ENCODE data around the gene C17orf78. TPM values are rescaled to one million over a fixed set of nuclear protein-coding genes. Genes with fewer than 3 reads are reported as not detected.

C17orf78 gene
- total and polyA plus RNA-seq, 2 of the 8 experiments (the other 6 are each of a cell fraction or from before 2014, with no cell fraction given): not detected

DNA sequence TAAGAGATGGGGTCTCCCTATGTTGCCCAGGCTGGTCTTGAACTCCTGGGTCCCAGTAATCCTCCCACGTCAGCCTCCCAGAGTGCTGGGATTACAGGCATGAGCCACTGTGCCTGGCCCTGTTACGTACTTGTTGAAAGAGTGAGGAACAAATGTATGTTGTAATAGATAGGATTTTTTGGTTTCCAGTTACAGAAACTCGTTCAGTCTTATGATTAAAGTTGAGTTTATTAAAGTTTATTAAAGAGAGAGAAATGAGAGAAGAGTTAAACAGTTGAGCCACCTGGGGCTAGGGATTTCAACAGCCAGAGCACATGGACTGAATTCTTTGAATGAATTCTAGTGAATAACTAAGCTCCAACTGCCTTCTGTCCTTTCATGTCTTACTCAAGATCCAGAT lies 34.6 kb downstream of the C17orf78 start:
- Histone ChIP-seq H4K8ac (ENCODE audit: extremely low read depth, insufficient read depth, low read length) (no peak overlapping the region), H3K4me2 (ENCODE audit: insufficient read depth in 1 of 2, low read depth in 2 of 2, low read length in 2 of 2) (no peak overlapping the region), H3K27ac (ENCODE audit: low read depth, low read length) (no peak overlapping the region), H3K4me1 (replicated peaks in 1 of 4; ENCODE audit: control insufficient read depth in 3 of 4, insufficient read depth in 4 of 4, low read length in 3 of 4) (peaks cover 0 to 2% (median 0%) of the 10 kb centered on the region in 4 experiments; a peak in 2 of 7 replicates), H3K18ac (ENCODE audit: extremely low read depth, low read length) (no peak overlapping the region), H2BK5ac (ENCODE audit: low read depth, low read length) (no peak overlapping the region), H3K23ac (ENCODE audit: insufficient read length) (no peak overlapping the region), H3K27me3 (replicated peaks in 1 of 4; ENCODE audit: control insufficient read depth in 3 of 4, extremely low read depth in 1 of 4, insufficient read depth in 3 of 4, low read length in 3 of 4) (no peaks in the 10 kb centered on the region), H2BK12ac (ENCODE audit: low read depth, low read length) (no peak overlapping the region), H3K14ac (ENCODE audit: insufficient read length) (no peak overlapping the region), H3K79me1 (ENCODE audit: low read depth, low read length) (peaks cover 5% of the 10 kb centered on the region; the same call in 1 of the 2 replicates), H4K5ac (ENCODE audit: insufficient read length, low read depth, low read length) (no peak overlapping the region), H4K91ac (replicated peaks; ENCODE audit: insufficient read length, low read length) (no peak overlapping the region), H2AK5ac (ENCODE audit: low read depth, low read length) (no peak overlapping the region), H3K4me3 (ENCODE audit: extremely low read depth in 1 of 4, insufficient read depth in 2 of 4, low read depth in 3 of 4, low read length in 4 of 4) (no peak overlapping the region), H3K9me3 (ENCODE audit: insufficient read depth in 2 of 2, low read depth in 1 of 2, low read length in 1 of 2) (no peaks in the 10 kb centered on the region), H4K20me1 (replicated peaks in 1 of 2; ENCODE audit: control insufficient read depth in 1 of 2, insufficient read depth in 2 of 2, low read length in 2 of 2) (no peaks in the 10 kb centered on the region), H3K4ac (replicated peaks; ENCODE audit: insufficient read length, low read depth, low read length) (no peak overlapping the region), H3K23me2 (ENCODE audit: low read depth, low read length) (peaks cover 8% of the 10 kb centered on the region), H3K56ac (replicated peaks; ENCODE audit: insufficient read length, low read depth, low read length) (no peak overlapping the region), H3K9ac (replicated peaks in 1 of 4; ENCODE audit: extremely low read depth in 1 of 4, low read depth in 3 of 4, low read length in 3 of 4) (no peak overlapping the region), H2AFZ (ENCODE audit: low read length) (no peak overlapping the region), H2BK15ac (ENCODE audit: low read length) (no peak overlapping the region), H3K79me2 (ENCODE audit: control insufficient read depth in 1 of 2, insufficient read depth in 2 of 2, low read length in 2 of 2) (0 out of 4 replicates have a peak, but pooled peaks cover 0 to 12% of the 10 kb centered on the region in 2 experiments), H2BK20ac (ENCODE audit: low read length) (no peak overlapping the region), H3K36me3 (ENCODE audit: control insufficient read depth in 2 of 4, insufficient read depth in 4 of 4, low read length in 3 of 4) (peaks cover 9 to 22% (median 13%) of the 10 kb centered on the region in 4 experiments; a peak in 7 of 8 replicates), H2BK120ac (replicated peaks; ENCODE audit: low read depth, low read length) (no peak overlapping the region)
- ChIA-PET POLR2A (ENCODE audit: partially characterized antibody) (interaction anchor here (1.1 to 2.4 kb wide), 4 partner anchors 9 to 78 kb away, joined by 3 to 16 read pairs (median 6); no protein-coding TSS in a partner anchor), CTCF (ENCODE audit: partially characterized antibody) (interaction anchor here (1.2 to 1.4 kb wide), 3 partner anchors 10 to 48 kb away, joined by 3 to 6 read pairs (median 4); no protein-coding TSS in a partner anchor)
- DNase-seq (ENCODE audit: low read depth in 1 of 2, low spot score in 2 of 2) (no peak), FAIRE-seq (no peak)
- 92 to 100% methylated on average over 1 to 3 of the region's 3 CpGs for WGBS, 2 experiments (ENCODE audit: extremely low coverage in 1 of 2, insufficient coverage in 1 of 2, insufficient read length in 1 of 2, insufficient replicate concordance in 2 of 2, low coverage in 1 of 2, low lambda C conversion rate in 2 of 2, missing lambda C conversion rate in 1 of 2)
- TF ChIP-seq KDM4A (IDR thresholded peaks at IDR 0.05; ENCODE audit: low read depth, low read length, severe bottlenecking): no peak
- TF ChIP-seq SP4 (IDR thresholded peaks at IDR 0.05; ENCODE audit: low read length): no peak
- no peak for TF ChIP-seq GTF2F1 (IDR thresholded peaks at IDR 0.05; ENCODE audit: borderline replicate concordance, low read depth, low read length)
- TF ChIP-seq FOSL1 (IDR thresholded peaks at IDR 0.05; ENCODE audit: insufficient read depth, low read depth, low read length): no peak
- no peak for TF ChIP-seq ASH2L (IDR thresholded peaks at IDR 0.05; ENCODE audit: low read length)
- no peak for TF ChIP-seq CEBPB (IDR thresholded peaks at IDR 0.05; ENCODE audit: low read depth, low read length)
- no peak for TF ChIP-seq GABPA (IDR thresholded peaks at IDR 0.05; ENCODE audit: borderline replicate concordance, insufficient read depth, low read length)
- TF ChIP-seq, protein P1, sequence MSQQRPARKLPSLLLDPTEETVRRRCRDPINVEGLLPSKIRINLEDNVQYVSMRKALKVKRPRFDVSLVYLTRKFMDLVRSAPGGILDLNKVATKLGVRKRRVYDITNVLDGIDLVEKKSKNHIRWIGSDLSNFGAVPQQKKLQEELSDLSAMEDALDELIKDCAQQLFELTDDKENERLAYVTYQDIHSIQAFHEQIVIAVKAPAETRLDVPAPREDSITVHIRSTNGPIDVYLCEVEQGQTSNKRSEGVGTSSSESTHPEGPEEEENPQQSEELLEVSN (IDR thresholded peaks at IDR 0.05): no peak
- TF ChIP-seq EGR1 (IDR thresholded peaks at IDR 0.05; ENCODE audit: borderline replicate concordance, low read depth, low read length): no peak
- TF ChIP-seq NRF1 (IDR thresholded peaks at IDR 0.05; ENCODE audit: low read depth, low read length): no peak
- no peak for TF ChIP-seq RBBP5 (IDR thresholded peaks at IDR 0.05; ENCODE audit: borderline replicate concordance, low read depth, low read length)
- no peak for TF ChIP-seq RNF2 (IDR thresholded peaks at IDR 0.05; ENCODE audit: borderline replicate concordance, low read depth, low read length, missing control alignments, poor library complexity, severe bottlenecking)
- no peak for TF ChIP-seq KDM1A (IDR thresholded peaks at IDR 0.05; ENCODE audit: borderline replicate concordance, low read length)

All from H1 (cell line).